ENCODE results near the gene CD101.

The CD101 gene

GRCh38 chr1:116986421-116987255 lies 14.9 kb upstream of the CD101 start:
- no peak for DNase-seq (ENCODE audit: low read depth)

DNA sequence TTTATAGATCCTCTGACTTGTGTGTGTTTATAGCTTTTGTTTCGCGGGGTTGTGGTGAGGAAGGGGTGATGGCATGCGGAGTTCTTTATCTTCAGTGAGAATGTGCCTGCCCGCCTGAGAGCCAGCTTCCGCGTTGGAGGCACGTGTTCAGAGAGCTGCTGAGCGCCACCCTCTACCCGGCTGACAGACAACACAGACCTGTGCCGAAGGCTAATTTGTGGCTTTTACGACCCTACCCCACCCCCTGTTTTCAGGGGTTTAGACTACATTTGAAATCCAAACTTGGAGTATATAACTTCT lies 14.4 kb upstream of the CD101 start:
- DNase-seq (ENCODE audit: low read depth): peak; percentile 37

DNA sequence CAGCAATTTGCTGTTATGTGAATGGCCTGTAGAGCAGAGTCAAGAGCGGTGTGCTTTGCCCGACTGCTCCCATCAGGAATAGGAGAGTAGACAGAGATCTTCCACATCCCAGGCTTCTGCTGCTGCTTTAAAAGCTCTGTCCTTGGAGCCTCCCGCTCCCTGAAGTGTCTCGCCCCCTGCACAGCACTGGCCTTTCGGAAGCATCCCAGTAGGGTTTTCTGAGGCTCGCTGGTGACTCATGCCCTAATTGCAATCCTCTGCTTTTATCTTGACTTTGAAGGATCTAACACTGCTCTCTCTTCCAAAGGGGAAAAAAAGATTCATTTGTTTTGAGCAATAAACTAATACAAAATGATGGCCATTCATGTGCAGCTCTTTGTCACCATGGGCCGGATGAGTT lies 13.3 kb upstream of the CD101 start:
- no peak for DNase-seq (ENCODE audit: low read depth)

DNA sequence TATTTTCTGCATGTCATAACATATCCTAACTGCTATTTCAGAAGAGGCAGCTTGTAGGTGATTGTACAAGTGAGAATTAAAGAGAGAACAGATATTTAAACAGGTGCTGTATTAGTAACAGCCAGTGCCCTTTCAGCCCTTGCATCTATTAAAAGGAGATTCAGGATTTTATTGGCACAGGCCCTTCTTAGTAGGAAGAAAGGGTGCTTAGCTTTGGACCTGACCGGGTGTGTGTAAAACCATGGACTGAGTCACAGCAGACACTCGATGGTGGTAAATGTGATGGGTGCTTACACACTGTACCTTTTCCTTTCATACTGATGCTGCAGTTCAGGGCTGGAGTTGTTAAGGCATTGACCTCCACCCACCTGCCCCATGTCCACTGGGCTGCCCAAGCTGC lies 12.7 kb upstream of the CD101 start:
- DNase-seq (ENCODE audit: low read depth): no peak

GRCh38 chr1:116989835-116990234 lies 11.7 kb upstream of the CD101 start:
- DNase-seq (ENCODE audit: low read depth): no peak

DNA sequence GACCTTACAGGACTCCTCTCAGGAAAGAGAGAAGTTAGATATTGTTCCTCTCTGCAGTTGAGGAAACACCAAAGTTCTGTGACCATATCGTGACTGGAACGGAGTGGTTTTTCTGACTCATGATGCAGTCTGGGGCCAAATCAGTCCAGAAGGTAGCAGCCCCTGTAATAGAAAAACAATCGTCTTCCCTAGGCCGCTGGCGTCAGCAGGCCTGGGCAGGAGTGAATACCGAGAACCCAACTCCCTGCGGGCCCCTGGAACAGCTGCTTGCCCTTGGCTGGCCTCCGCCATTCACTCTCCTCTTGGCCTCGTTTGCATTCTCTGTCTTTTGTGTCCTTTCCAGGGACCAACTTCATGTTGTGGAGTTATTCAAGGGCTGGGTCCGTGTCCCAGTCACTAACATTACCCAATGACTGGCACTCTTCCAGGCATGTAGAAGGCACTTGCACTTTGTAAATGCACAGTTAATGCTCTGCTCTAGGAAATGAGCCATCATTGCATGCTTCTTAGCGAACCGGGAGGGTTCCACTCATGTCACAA lies 10.9 kb upstream of the CD101 start:
- no peak for DNase-seq (ENCODE audit: low read depth)

GRCh38 chr1:116991171-116991845 lies 10.3 kb upstream of the CD101 start:
- DNase-seq (ENCODE audit: low read depth): no peak

DNA sequence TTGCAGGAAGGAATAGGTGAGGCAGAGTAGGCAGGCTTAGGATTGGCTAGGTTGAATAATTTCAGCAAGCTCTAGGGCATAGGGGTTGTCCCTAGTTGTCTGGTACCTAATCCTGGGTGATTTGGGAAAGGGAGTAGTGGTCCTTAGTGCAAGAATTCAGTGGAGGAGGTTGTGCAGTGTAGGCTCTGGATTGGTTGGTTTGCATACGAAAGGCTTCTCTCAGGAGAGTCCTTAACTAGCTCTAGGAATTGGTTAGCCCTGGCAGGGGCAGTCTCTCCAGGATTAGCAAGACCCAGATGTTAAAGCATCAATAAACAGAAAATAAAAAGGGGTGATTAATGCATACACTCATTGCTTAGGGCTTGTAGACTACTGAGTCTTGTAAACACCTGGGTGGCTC lies 9.6 kb upstream of the CD101 start:
- no peak for DNase-seq (ENCODE audit: low read depth)

DNA sequence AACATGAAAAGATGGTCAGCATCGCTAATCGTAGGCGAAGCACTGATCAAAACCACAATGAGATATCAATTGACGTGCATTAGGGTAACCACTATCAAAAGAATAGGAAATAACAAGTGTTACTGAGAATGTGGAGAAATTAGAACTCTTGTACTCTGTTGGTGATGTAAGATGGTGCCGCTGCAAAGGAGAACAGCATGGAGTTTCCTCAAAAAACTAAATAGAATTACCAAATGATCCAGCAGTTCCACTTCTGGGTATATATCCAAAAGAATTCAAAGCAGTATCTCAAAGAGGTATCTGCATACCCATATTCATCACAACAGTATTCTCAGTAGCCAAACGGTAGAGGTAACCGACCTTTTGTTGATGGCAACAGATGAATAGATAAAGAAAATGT lies 8.3 kb upstream of the CD101 start:
- DNase-seq (ENCODE audit: low read depth): no peak

DNA sequence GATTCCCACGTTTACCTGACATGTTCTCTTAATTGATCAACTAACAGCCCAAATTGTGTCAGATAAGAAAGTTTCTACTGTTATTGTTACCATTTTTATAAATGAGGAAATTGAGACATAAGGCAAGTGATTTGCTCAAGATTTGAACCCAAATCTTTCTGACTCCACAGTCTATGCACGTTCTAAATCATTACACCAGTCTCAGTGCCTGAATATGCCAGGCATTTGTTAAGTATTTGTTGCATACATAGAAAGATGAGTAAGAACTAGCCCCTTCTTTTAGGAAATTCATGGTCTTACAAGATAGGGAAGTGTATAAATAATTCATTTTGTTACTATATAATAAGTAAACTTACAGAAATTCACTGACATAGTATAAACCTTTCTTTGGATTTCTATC lies 7.1 kb upstream of the CD101 start:
- no peak for DNase-seq (ENCODE audit: low read depth)

GRCh38 chr1:116997066-116997465 lies 4.5 kb upstream of the CD101 start:
- no peak for DNase-seq (ENCODE audit: low read depth)

- DNase-seq (ENCODE audit: low read depth): no peak
Observed at GRCh38 chr1:116997636-116998035, 3.9 kb upstream of the CD101 start.

- DNase-seq (ENCODE audit: low read depth): no peak
Observed at GRCh38 chr1:116999596-116999995, 2.0 kb upstream of the CD101 start.

- DNase-seq (ENCODE audit: low read depth): no peak
Observed at GRCh38 chr1:117000142-117000541, 1.4 kb upstream of the CD101 start.

DNA sequence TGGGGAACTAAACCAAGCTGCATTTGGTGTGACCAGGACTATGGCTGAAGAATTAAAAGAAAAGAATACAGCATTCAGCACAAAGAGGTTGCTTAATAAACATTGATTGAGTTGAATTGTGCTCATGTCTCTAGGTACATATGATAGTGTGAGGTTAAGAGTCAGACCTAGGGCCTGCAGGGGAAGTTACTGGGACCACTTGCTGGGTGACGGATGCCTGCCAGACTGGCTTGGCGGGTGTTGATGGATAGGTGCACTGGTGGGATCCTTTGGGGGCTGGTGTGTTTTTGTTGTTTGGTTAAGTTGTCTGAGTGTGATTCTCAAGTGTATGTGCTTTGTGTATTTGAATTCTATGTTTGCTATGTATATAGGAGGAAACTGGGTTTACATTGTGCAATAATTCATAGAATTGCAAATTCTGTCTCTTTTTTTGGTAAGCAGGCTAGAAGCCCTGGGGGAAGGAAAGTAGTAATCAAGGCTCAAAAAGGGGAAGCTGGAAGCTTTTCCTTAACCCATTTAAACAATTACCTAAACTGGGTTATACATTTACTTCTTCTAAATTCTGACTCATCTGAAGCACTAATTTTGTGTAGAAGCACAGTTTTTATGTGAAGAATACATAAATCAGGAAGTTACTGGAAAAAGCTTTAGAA lies 1.8 kb downstream of the CD101 start:
- DNase-seq (ENCODE audit: low read depth): no peak

GRCh38 chr1:117007719-117008013 lies 6.1 kb downstream of the CD101 start:
- DNase-seq (ENCODE audit: low read depth): no peak

DNA sequence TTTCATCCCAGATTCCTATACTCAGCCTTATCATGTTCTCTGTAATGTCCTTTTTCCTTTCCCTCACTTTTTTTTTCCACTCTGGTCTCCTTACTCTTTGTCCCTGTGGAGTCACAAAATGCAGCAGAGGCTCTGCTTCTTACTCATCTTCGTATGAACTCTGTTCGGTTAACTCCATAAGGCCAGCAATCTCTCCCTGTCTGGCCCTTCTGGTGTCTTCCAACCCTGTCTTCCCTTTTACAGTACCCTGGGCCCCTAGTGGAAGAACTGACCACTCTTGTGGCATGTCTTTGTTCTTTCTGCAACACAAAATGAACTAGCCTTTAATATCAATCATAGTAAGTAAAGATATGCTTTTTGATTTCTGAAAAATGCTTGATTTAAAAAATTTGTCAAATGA lies 7.1 kb downstream of the CD101 start:
- DNase-seq (ENCODE audit: low read depth): no peak

GRCh38 chr1:117009132-117009531 lies 7.6 kb downstream of the CD101 start:
- DNase-seq (ENCODE audit: low read depth): no peak

DNA sequence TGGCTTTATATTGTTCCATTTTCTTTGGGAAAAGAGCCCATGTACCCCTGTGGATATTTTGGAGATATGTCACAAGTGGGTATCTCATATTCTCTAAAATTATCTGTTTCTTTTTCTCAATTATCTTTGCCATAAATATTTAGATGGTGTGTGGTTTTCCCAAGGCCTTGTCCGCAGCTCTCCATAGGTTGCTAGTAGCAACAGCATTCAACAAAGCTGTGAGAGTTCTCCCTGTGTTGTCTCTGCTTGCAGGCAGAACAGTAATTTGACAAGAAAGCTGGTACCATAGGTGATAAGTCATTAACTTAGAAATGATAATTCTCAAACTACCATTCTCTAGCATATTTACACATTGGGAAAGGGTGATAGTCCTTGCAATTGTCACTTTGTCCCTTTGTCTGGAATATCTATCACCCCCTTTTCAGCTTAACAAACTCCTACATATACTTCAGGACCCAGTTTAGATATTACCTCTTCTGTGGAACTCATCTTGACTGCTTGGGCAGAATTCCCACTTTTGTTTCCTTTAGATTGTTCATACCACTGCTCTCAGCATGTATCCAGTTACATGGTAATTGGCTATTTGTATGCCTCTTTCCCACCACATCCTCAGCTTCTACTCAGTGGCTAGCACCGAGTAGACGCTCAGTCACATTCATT lies 8.9 kb downstream of the CD101 start:
- DNase-seq (ENCODE audit: low read depth): no peak

DNA sequence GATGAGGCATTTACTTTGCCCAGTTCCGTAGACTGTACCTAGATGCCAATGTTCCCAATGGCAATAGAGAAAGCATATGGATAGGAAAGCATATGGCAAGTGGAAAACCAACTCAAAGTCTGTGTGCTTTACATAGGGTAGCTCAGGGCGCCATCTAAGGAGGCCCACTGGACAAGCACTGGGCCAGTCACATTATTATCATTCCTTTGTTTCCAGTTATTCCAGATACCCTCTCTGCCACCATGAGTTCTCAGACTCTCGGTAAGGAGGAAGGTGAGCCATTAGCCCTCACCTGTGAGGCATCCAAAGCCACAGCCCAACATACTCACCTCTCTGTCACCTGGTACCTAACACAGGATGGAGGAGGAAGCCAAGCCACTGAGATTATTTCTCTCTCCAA lies 9.8 kb downstream of the CD101 start:
- DNase-seq (ENCODE audit: low read depth): no peak

DNA sequence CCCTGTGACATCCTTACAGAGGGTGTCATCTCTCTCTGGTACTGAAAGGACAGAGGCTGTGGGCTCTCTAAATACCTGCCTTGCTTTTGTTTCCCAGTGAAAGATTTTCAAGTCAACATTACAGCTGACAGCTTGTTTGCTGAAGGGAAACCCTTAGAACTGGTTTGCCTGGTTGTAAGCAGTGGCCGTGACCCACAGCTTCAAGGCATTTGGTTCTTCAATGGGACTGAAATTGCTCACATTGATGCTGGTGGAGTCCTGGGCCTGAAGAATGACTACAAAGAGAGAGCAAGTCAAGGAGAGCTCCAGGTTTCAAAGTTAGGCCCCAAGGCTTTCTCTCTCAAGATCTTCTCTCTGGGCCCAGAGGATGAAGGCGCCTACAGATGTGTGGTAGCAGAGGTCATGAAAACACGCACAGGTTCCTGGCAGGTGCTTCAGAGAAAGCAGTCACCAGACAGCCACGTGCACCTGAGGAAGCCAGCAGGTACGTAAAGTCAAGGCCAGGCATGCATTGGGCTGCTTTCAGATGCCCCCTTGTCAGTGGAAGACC lies 11.8 kb downstream of the CD101 start:
- no peak for DNase-seq (ENCODE audit: low read depth)

- no peak for DNase-seq (ENCODE audit: low read depth)
Observed at GRCh38 chr1:117014209-117014608, 12.6 kb downstream of the CD101 start.

DNA sequence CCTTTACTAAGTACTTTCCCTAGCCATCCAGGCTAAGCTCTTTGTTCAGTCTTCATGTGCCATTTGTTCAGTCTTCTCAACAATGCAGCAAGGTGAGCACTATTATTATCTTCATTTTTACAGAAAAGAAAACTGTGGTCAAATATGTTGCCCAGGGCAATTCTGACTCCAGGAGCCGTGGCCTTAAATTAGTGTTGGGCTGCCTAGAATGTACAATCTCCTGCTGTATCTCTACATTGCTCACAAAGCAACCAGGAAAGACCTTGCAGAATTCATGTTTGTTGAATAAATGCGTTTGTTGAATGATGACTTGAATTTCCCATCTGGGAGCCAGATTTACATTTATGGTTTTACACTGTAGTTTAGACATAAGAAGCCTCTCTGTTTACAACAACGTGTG lies 14.2 kb downstream of the CD101 start:
- no peak for DNase-seq (ENCODE audit: low read depth)
